Astrocyte (in vitro differentiated cells and primary cell): ENCODE measurements around the gene TMEM114. TPM values are rescaled to one million over a fixed set of nuclear protein-coding genes. Genes with fewer than 3 reads are reported as not detected.

Source experiments
- DNase-seq: peaks from one replicate; pipeline ENCODE4 v3.0.0-alpha.2; 2010; ENCODE audit warnings: low read depth
- FAIRE-seq: peaks from 2 replicates; lab custom pipeline; 2011; peaks lifted over from hg19 to GRCh38; lab: Jason Lieb, UNC
- H2AFZ ChIP-seq: 2 replicates; pipeline ENCODE4 v1.6.0; 2012; ENCODE audit warnings: low read depth, low read length, inconsistent platforms
- H3K27ac ChIP-seq: 2 replicates; pipeline ENCODE4 v1.5.1; 2011; ENCODE audit warnings: low read depth, low read length, inconsistent platforms
- H3K27me3 ChIP-seq: 2 replicates; pipeline ENCODE4 v1.6.0; 2011; ENCODE audit warnings: low read length, inconsistent platforms; ENCODE audit not compliant: insufficient read depth
- H3K36me3 ChIP-seq: 2 replicates; pipeline ENCODE4 v1.5.1; 2011; ENCODE audit warnings: low read length, inconsistent platforms; ENCODE audit not compliant: insufficient read depth
- H3K4me1 ChIP-seq: 2 replicates; pipeline ENCODE4 v1.5.1; 2011; ENCODE audit warnings: low read length, inconsistent platforms; ENCODE audit not compliant: insufficient read depth
- H3K4me2 ChIP-seq: 2 replicates; pipeline ENCODE4 v1.6.0; 2012; ENCODE audit warnings: low read length, inconsistent platforms
- H3K4me3 ChIP-seq: 2 replicates; pipeline ENCODE4 v1.5.1; 2011; ENCODE audit warnings: low read depth, mild to moderate bottlenecking, low read length, inconsistent platforms; ENCODE audit not compliant: insufficient read depth
- H3K79me2 ChIP-seq: 2 replicates; pipeline ENCODE4 v1.6.0; 2012; ENCODE audit warnings: mild to moderate bottlenecking, low read length, inconsistent platforms; ENCODE audit not compliant: insufficient read depth
- H3K9ac ChIP-seq: 2 replicates; pipeline ENCODE4 v1.6.0; 2012; ENCODE audit warnings: mild to moderate bottlenecking, low read length, inconsistent platforms
- H3K9me3 ChIP-seq: 2 replicates; pipeline ENCODE4 v1.5.1; 2012; ENCODE audit warnings: low read depth, mild to moderate bottlenecking, low read length, inconsistent platforms; ENCODE audit not compliant: insufficient read depth
- H4K20me1 ChIP-seq: 2 replicates; pipeline ENCODE4 v1.6.0; 2012; ENCODE audit warnings: low read length, inconsistent platforms; ENCODE audit not compliant: insufficient read depth
- H3K27ac Mint-ChIP-seq: one replicate; pipeline ENCODE4 v1.8.0; 2021; ENCODE audit warnings: mild to moderate bottlenecking, mixed read lengths; ENCODE audit not compliant: unreplicated experiment
- H3K27me3 Mint-ChIP-seq: one replicate; pipeline ENCODE4 v1.8.0; 2021; ENCODE audit warnings: low read depth, mixed read lengths; ENCODE audit not compliant: unreplicated experiment
- H3K36me3 Mint-ChIP-seq: one replicate; pipeline ENCODE4 v1.8.0; 2021; ENCODE audit warnings: low read depth, mixed read lengths; ENCODE audit not compliant: unreplicated experiment
- H3K4me1 Mint-ChIP-seq: one replicate; pipeline ENCODE4 v1.8.0; 2021; ENCODE audit warnings: low read depth, mixed read lengths; ENCODE audit not compliant: unreplicated experiment
- H3K4me3 Mint-ChIP-seq: one replicate; pipeline ENCODE4 v1.8.0; 2021; ENCODE audit warnings: mild to moderate bottlenecking, moderate library complexity, mixed read lengths; ENCODE audit not compliant: unreplicated experiment
- H3K9me3 Mint-ChIP-seq: one replicate; pipeline ENCODE4 v1.8.0; 2021; ENCODE audit warnings: mild to moderate bottlenecking, mixed read lengths; ENCODE audit not compliant: unreplicated experiment
- EZH2 ChIP-seq: IDR thresholded peaks from 2 replicates; pipeline ENCODE4 v1.6.1; 2012; ENCODE audit warnings: mild to moderate bottlenecking, low read length, inconsistent platforms; ENCODE audit not compliant: insufficient read depth
- total RNA-seq: library from RNA; stranded (reverse); gene quantifications from 2 replicates; pipeline ENCODE4 v1.2.1, GENCODE V29; 2021
- TF ChIP-seq, protein P1 (sequence below): IDR thresholded peaks from 2 replicates; pipeline ENCODE4 v1.5.1; 2011; ENCODE audit warnings: low read depth, mild to moderate bottlenecking, inconsistent platforms, low read length, moderate library complexity; ENCODE audit not compliant: insufficient read depth

TMEM114 gene
- total RNA-seq, 1 donor from 2014 or later = not detected

DNA sequence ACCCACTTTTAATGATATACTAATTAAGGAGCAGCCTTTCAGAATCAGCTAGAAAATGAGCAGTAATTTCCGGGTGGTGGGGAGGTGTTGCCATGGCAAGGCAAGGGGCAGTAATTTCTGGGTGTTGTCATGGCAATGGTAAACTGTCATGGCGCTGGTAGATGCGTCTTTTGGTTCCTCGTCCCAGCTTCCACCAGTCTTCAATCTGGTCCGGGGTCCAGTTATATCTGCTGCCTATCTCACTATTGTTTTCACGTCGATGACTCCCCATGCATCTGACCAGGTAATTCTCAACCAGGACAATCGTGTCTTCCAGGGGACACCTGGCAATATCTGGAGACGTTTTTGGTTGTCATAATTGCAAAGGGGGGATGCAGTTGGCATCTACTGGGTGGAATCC lies 34.9 kb downstream of the TMEM114 start:
- no peak for FAIRE-seq

DNA sequence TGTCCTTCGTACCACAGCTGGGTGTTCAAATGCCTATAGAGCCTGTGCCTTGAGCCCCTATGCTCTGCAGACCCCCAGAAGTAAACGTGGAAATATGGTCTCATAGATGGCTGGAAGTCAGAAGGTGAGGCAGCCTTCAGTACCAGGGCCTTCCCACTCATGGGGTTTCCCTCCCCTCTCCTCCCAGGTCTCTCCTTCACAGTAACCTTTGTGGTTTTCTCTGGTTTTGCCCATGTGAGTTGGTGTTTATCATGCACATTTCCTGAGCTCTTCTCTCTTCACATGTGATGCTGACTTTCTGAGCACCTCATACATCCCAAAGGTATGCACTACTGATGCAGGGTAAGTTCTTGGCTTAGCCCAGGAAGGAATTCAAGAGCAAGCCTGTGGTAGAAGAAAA lies 35.4 kb downstream of the TMEM114 start:
- peaks cover 25% of the 10 kb centered on the region for H3K27me3 Mint-ChIP-seq
- no peaks in the 10 kb centered on the region for H3K9me3 ChIP-seq
- H3K9me3 Mint-ChIP-seq = no peaks in the 10 kb centered on the region
- no peaks in the 10 kb centered on the region for H4K20me1 ChIP-seq
- H3K27ac ChIP-seq = no peak overlapping the region
- H3K4me2 ChIP-seq = no peak overlapping the region
- no peak overlapping the region for H3K4me3 Mint-ChIP-seq
- H3K27ac Mint-ChIP-seq = no peak overlapping the region
- H3K36me3 Mint-ChIP-seq = no peaks in the 10 kb centered on the region
- no peak for TF ChIP-seq EZH2
- TF ChIP-seq, protein P1, sequence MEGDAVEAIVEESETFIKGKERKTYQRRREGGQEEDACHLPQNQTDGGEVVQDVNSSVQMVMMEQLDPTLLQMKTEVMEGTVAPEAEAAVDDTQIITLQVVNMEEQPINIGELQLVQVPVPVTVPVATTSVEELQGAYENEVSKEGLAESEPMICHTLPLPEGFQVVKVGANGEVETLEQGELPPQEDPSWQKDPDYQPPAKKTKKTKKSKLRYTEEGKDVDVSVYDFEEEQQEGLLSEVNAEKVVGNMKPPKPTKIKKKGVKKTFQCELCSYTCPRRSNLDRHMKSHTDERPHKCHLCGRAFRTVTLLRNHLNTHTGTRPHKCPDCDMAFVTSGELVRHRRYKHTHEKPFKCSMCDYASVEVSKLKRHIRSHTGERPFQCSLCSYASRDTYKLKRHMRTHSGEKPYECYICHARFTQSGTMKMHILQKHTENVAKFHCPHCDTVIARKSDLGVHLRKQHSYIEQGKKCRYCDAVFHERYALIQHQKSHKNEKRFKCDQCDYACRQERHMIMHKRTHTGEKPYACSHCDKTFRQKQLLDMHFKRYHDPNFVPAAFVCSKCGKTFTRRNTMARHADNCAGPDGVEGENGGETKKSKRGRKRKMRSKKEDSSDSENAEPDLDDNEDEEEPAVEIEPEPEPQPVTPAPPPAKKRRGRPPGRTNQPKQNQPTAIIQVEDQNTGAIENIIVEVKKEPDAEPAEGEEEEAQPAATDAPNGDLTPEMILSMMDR = no peak
- no peaks in the 10 kb centered on the region for H3K4me1 Mint-ChIP-seq
- H3K4me3 ChIP-seq = no peak overlapping the region
- no peak for FAIRE-seq
- no peaks in the 10 kb centered on the region for H3K36me3 ChIP-seq
- H3K9ac ChIP-seq = no peak overlapping the region
- DNase-seq = no peak
- no peak overlapping the region for H2AFZ ChIP-seq
- H3K27me3 ChIP-seq = no peaks in the 10 kb centered on the region
- H3K79me2 ChIP-seq = no peaks in the 10 kb centered on the region
- no peaks in the 10 kb centered on the region for H3K4me1 ChIP-seq

More for the DNA sequence above, 34.9 kb downstream of the TMEM114 start:
- Mint-ChIP-seq H3K9me3 (no peaks in the 10 kb centered on the region), H3K27me3 (peaks cover 25% of the 10 kb centered on the region), H3K36me3 (no peaks in the 10 kb centered on the region), H3K27ac (no peak overlapping the region), H3K4me1 (no peaks in the 10 kb centered on the region), H3K4me3 (no peak overlapping the region)
- Histone ChIP-seq H3K27ac (no peak overlapping the region), H3K9me3 (no peaks in the 10 kb centered on the region), H3K36me3 (no peaks in the 10 kb centered on the region), H3K9ac (no peak overlapping the region), H3K4me3 (no peak overlapping the region), H3K79me2 (no peaks in the 10 kb centered on the region), H3K4me2 (no peak overlapping the region), H3K27me3 (no peaks in the 10 kb centered on the region), H2AFZ (no peak overlapping the region), H3K4me1 (no peaks in the 10 kb centered on the region), H4K20me1 (no peaks in the 10 kb centered on the region)
- DNase-seq = no peak
- TF ChIP-seq, protein P1 = no peak
- TF ChIP-seq EZH2 = no peak

DNA sequence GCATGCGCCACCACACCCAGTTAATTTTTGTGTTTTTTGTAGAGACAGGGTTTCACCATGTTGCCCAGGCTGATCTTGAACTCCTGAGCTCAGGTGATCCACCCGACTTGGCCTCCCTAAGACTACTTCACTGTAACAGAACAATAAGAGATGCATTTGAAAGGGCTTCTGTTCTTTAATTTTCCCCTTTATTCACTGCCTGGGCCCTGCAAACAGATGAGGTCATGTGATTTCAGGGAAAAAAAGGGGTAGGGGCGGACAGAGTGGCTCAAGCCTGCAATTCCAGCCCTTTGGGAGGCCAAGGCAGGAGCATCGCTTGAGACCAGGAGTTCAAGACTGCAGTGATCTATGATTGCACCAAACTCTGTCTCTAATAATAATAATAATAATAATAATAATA lies 36.3 kb downstream of the TMEM114 start:
- no peak overlapping the region for H3K27ac Mint-ChIP-seq
- Histone ChIP-seq H3K27me3 (no peaks in the 10 kb centered on the region), H3K4me3 (no peak overlapping the region), H3K27ac (no peak overlapping the region), H3K4me2 (no peak overlapping the region), H3K9me3 (no peaks in the 10 kb centered on the region), H3K36me3 (no peaks in the 10 kb centered on the region), H2AFZ (no peak overlapping the region), H3K9ac (no peak overlapping the region), H3K4me1 (no peaks in the 10 kb centered on the region), H3K79me2 (no peaks in the 10 kb centered on the region), H4K20me1 (no peaks in the 10 kb centered on the region)
- no peaks in the 10 kb centered on the region for H3K4me1 Mint-ChIP-seq
- TF ChIP-seq EZH2 = no peak
- TF ChIP-seq, protein P1 = no peak
- no peaks in the 10 kb centered on the region for H3K36me3 Mint-ChIP-seq
- FAIRE-seq (no peak), DNase-seq (no peak)
- H3K27me3 Mint-ChIP-seq = peaks cover 22% of the 10 kb centered on the region
- no peaks in the 10 kb centered on the region for H3K9me3 Mint-ChIP-seq
- no peak overlapping the region for H3K4me3 Mint-ChIP-seq
